ENCODE data around the gene JMJD7. TPM values are rescaled to one million over a fixed set of nuclear protein-coding genes. Genes with fewer than 3 reads are reported as not detected.

The JMJD7 gene
- total RNA-seq, 1 experiment from 2014 or later, result 13.2 TPM

DNA sequence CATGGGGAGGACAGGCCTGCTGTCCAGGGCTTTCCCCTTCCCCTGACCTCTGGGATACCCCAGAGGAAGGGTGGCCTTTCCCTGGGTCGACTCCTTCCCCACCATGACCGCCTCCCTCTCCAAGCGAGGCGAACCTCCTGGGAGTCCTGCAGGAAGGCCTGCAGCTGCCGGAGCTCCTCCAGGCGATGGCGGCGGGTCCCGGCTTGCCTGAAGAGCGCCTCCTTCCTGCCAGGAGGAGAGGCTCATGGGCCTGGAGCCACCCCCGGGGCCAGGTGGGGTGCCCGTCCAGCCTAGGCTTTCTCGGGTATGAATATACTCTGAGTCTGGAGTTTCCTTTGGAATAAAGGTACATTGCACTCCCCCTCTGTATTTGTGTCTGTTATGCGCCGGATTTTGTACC is 30.9 kb downstream of the JMJD7 start:
- Histone ChIP-seq H3K9me3 (ENCODE audit: control insufficient read depth, insufficient read depth, low read depth, low read length) (no peaks in the 10 kb centered on the region), H3K4me1 (ENCODE audit: control insufficient read depth, insufficient read depth, low read length) (no peaks in the 10 kb centered on the region), H3K27ac (ENCODE audit: low read length) (no peak overlapping the region), H3K27me3 (ENCODE audit: control insufficient read depth, insufficient read depth, low read length) (no peaks in the 10 kb centered on the region), H3K36me3 (ENCODE audit: control insufficient read depth, insufficient read depth, low read length) (no peaks in the 10 kb centered on the region), H3K4me3 (ENCODE audit: low read depth in 2 of 2, low read length in 2 of 2) (no peak overlapping the region)
- POLR2A ChIA-PET, result no interaction called here
- CTCF ChIA-PET, result no interaction called here
- DNase-seq (ENCODE audit: low read depth, low spot score) (no peak), ATAC-seq (no peak)
- in situ Hi-C loops (cut with HindIII; ENCODE audit: low pct_unique_long_range_greater_than_20kb, low sequenced_read_pairs) (no loop called here), intact Hi-C loops (cut with micrococcal nuclease; ENCODE audit: unreplicated experiment) (no loop called here)
- no peak for TF ChIP-seq POLR2AphosphoS5 (IDR thresholded peaks at IDR 0.05; ENCODE audit: low read depth, low read length)
- TF ChIP-seq, protein P1, sequence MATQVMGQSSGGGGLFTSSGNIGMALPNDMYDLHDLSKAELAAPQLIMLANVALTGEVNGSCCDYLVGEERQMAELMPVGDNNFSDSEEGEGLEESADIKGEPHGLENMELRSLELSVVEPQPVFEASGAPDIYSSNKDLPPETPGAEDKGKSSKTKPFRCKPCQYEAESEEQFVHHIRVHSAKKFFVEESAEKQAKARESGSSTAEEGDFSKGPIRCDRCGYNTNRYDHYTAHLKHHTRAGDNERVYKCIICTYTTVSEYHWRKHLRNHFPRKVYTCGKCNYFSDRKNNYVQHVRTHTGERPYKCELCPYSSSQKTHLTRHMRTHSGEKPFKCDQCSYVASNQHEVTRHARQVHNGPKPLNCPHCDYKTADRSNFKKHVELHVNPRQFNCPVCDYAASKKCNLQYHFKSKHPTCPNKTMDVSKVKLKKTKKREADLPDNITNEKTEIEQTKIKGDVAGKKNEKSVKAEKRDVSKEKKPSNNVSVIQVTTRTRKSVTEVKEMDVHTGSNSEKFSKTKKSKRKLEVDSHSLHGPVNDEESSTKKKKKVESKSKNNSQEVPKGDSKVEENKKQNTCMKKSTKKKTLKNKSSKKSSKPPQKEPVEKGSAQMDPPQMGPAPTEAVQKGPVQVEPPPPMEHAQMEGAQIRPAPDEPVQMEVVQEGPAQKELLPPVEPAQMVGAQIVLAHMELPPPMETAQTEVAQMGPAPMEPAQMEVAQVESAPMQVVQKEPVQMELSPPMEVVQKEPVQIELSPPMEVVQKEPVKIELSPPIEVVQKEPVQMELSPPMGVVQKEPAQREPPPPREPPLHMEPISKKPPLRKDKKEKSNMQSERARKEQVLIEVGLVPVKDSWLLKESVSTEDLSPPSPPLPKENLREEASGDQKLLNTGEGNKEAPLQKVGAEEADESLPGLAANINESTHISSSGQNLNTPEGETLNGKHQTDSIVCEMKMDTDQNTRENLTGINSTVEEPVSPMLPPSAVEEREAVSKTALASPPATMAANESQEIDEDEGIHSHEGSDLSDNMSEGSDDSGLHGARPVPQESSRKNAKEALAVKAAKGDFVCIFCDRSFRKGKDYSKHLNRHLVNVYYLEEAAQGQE (IDR thresholded peaks at IDR 0.05; ENCODE audit: insufficient read depth in 1 of 2, low read depth in 2 of 2, low read length in 1 of 2), result no peak
- no peak for TF ChIP-seq TCF7L2 (IDR thresholded peaks at IDR 0.05; ENCODE audit: low read depth, low read length)
- no peak for TF ChIP-seq SIN3A (IDR thresholded peaks at IDR 0.05; ENCODE audit: borderline replicate concordance, insufficient read depth, low read depth, low read length)
- TF ChIP-seq, protein P2, sequence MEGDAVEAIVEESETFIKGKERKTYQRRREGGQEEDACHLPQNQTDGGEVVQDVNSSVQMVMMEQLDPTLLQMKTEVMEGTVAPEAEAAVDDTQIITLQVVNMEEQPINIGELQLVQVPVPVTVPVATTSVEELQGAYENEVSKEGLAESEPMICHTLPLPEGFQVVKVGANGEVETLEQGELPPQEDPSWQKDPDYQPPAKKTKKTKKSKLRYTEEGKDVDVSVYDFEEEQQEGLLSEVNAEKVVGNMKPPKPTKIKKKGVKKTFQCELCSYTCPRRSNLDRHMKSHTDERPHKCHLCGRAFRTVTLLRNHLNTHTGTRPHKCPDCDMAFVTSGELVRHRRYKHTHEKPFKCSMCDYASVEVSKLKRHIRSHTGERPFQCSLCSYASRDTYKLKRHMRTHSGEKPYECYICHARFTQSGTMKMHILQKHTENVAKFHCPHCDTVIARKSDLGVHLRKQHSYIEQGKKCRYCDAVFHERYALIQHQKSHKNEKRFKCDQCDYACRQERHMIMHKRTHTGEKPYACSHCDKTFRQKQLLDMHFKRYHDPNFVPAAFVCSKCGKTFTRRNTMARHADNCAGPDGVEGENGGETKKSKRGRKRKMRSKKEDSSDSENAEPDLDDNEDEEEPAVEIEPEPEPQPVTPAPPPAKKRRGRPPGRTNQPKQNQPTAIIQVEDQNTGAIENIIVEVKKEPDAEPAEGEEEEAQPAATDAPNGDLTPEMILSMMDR (IDR thresholded peaks at IDR 0.05), result no peak
- BruUV-seq (replicated peaks), result no TSS peak

DNA sequence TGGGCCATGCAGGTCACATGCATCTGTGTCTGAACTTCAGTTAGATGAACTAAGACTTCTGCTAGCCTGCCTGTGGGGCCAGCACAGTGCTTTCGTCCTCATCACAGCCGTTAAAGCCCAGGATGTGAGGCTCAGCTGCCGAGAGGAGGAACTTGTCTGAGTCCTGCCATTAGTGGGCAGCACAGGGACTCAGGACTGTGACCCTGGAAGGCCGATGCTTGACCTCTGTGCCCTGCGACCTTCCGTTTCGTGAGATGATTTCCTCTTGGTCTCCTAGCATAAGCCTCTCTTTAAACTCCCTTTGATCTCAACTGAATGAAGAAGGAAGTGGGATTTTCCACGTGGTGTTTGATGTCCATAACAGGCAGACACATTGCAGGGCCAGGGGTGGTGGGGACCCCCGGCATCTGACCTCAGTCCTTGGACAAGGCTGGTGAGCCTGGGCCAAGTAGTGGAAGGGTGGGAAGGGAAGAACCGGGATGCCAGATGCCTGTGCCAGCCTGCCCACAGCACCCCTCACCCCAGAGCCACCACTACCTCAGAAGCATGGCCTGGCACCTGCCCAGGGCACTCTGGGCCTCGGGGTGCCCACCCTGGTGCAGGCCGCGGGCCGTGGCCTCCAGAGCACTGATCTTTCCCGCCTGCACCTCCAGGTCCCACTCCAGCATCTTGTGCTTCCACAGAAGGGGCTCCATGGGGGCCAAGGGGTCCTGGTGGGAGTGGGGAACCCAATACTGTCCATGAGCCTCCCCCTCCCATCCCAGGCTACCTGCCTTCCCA is 32.3 kb downstream of the JMJD7 start:
- Histone ChIP-seq H3K27ac (ENCODE audit: low read length) (no peak overlapping the region), H3K4me3 (ENCODE audit: low read depth in 2 of 2, low read length in 2 of 2) (no peak overlapping the region), H3K36me3 (ENCODE audit: control insufficient read depth, insufficient read depth, low read length) (no peaks in the 10 kb centered on the region), H3K4me1 (ENCODE audit: control insufficient read depth, insufficient read depth, low read length) (peaks cover 1% of the 10 kb centered on the region; the same call in 1 of the 2 replicates), H3K9me3 (ENCODE audit: control insufficient read depth, insufficient read depth, low read depth, low read length) (no peaks in the 10 kb centered on the region), H3K27me3 (ENCODE audit: control insufficient read depth, insufficient read depth, low read length) (no peaks in the 10 kb centered on the region)
- in situ Hi-C loops (cut with HindIII; ENCODE audit: low pct_unique_long_range_greater_than_20kb, low sequenced_read_pairs) (no loop called here), intact Hi-C loops (cut with micrococcal nuclease; ENCODE audit: unreplicated experiment) (no loop called here)
- no peak for DNase-seq (ENCODE audit: low read depth, low spot score)
- ATAC-seq, result no peak
- no peak for TF ChIP-seq SIN3A (IDR thresholded peaks at IDR 0.05; ENCODE audit: borderline replicate concordance, insufficient read depth, low read depth, low read length)
- no peak; the same call in 1 of the 2 replicates for TF ChIP-seq TCF7L2 (IDR thresholded peaks at IDR 0.05; ENCODE audit: low read depth, low read length)
- TF ChIP-seq, protein P2 (IDR thresholded peaks at IDR 0.05), result no peak
- TF ChIP-seq, protein P1 (IDR thresholded peaks at IDR 0.05; ENCODE audit: insufficient read depth in 1 of 2, low read depth in 2 of 2, low read length in 1 of 2), result no peak
- no peak for TF ChIP-seq POLR2AphosphoS5 (IDR thresholded peaks at IDR 0.05; ENCODE audit: low read depth, low read length)
- CTCF ChIA-PET, result interaction anchor here (0.6 kb wide), 1 partner anchor 1058 kb away, joined by 3 read pairs; no protein-coding TSS in a partner anchor
- POLR2A ChIA-PET, result no interaction called here
- no TSS peak for BruUV-seq (replicated peaks)
